GM21390 (cell line): Measurements from ENCODE around the gene KRTAP10-4.

Experiments
- ATAC-seq: cut with Tn5 transposase; IDR thresholded peaks from one replicate; pipeline ENCODE4 v1.9.1; 2021; ENCODE audit not compliant: unreplicated experiment

KRTAP10-4 gene

GRCh38 chr21:44615466-44615865 is 41.9 kb downstream of the KRTAP10-4 start:
- ATAC-seq, result no peak

- ATAC-seq, result no peak
These were observed 42.5 kb downstream of the KRTAP10-4 start for GRCh38 chr21:44615911-44616590.

- no peak for ATAC-seq
These were observed 43.0 kb downstream of the KRTAP10-4 start for GRCh38 chr21:44616591-44616926.

- ATAC-seq, result no peak
These were observed 43.6 kb downstream of the KRTAP10-4 start for GRCh38 chr21:44617071-44617501.

GRCh38 chr21:44618504-44618903 is 45.0 kb downstream of the KRTAP10-4 start:
- ATAC-seq, result no peak

- no peak for ATAC-seq
These were observed 45.4 kb downstream of the KRTAP10-4 start for GRCh38 chr21:44618909-44619308.

GRCh38 chr21:44619886-44620285 is 46.4 kb downstream of the KRTAP10-4 start:
- no peak for ATAC-seq

- ATAC-seq, result no peak
These were observed 50.0 kb downstream of the KRTAP10-4 start for GRCh38 chr21:44623575-44623974.
